HG03442 (cell line): Measurements from ENCODE around the gene GPC2.

Source experiments
- ATAC-seq: cut with Tn5 transposase; IDR thresholded peaks from one replicate; pipeline ENCODE4 v1.9.1; 2021; ENCODE audit warnings: mild to moderate bottlenecking, moderate library complexity; ENCODE audit not compliant: unreplicated experiment

Gene GPC2

DNA sequence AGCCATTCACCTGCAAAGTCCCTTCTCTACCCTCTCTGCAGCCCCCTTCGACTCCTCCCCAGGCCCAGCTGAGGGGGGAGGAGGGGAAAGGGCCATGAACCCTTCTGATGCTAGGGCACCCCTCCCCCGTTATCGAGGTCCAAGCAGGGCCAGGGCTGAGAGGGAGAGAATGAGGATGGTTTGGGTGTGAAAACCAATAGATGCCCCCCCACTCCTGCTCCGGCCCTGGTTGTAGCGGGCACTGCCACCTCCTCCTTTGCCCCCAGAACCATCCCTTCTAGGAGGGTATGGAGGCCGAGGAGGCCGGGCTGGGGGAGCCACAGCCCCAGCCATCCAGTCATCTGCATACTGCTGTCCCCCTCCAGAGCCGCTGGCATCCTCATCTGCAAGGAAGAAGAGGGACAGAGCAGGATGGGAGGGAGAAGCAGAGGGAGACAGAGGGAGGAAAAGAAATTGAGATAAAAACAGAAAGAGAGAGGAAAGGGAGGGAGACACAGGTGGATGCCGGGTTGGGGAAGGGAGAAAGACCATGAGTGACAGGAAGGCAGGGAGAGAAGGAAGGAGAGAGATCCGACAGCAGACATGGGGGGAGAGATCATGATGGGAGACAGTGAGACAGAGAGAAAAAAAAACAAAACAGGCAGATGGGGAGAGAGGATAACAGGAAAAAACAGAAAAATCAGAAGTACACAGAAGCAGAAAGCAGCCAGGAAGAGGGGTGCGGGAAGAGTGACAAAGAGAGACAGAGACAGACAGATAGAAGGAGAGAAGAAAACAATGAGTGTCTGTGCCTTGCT lies 6.9 kb downstream of the GPC2 start:
- no peak for ATAC-seq

DNA sequence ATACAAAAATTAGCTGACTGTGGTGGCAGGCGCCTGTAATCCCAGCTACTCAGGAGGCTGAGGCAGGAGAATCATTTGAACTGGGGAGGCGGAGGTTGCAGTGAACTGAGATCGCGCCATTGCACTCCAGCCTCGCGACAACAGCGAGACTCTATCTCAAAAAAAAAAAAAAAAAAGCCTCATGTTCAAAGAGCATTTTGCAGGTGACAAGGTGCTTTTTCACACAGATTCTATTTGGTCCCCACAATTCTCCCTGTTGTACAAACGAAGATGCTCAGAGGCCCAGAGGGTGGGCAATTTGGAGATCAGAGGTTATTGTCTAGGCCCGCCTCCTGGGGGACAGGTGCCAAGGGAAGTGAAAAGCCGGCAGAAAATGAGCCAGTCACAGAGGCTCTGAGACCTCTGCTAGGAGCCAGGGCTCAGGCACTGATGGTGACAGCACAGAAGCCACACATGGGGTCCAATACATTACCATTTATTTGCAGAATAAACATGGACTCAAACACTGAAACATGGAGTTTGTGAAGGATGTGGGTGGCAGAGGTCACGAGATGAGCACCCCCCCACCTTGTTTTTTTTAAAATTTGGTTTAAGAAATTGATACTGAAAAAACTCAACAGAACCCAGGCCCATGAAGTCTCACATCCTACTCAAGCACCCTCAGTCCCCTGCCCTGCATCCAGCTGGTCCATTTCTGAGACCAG lies 7.9 kb downstream of the GPC2 start:
- ATAC-seq, result no peak

DNA sequence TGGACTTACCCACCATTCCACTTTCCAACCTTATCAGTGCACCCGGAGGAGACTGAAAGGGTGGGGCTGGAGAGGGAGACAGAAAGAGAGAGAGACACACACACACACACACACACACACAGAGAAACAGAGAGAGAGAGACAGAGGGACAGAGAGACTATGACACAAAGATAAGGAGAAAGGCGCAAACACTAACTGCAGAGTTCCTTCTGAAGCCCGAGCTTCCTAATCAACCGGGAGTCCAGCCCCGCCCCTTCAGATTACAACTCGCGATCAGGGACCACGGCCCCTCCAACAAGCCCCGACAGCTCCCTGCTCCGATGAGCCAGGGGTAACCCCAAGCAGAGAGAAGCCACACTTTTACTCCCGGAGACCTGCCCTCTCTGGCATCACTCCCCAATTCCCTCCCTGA lies 9.3 kb downstream of the GPC2 start:
- no peak for ATAC-seq

DNA sequence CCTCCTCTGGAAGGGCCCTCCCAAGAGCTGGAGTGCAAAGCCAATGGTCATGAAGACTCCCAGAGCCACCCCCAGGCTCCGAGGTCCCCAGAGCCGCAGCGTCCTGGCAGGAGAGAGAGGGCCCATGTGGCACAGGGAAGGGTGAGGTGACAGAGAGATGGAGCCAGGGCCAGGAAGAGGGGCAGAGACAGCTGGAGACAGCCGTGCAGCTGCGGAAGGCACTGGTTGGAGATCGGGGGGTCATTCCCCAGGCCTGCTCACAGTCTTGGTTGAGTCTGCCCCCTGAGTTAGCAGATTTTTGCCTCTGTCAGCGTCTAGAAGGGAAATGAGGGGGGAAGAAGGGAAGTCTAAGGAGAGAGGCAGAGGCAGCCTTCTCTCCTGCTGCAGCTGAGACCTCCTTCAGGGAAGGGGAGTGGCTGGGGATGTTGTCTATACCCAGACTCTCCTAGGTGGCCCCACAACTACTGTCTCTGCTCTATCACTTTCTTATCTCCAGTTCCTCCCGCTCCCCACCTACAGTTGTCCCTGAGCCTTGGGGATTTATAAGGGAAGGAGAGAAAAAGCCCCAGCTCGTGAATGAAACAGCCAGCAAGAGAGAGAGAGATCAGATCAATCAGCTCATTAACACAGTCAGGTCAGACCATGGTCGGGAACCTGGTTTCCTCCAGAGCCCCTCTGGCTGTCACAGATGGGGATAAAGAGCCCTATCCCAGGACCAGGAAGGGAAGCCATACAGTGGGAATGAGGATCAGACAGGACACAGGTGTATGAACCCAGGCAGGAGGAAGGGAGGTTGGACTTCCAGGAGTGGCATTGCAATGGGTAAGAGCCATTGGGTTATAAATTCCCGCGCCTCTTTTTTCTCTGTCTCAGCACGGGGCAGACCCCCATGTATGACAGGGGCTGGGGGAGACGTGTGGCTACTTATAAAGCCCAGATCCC lies 9.9 kb downstream of the GPC2 start:
- no peak for ATAC-seq

DNA sequence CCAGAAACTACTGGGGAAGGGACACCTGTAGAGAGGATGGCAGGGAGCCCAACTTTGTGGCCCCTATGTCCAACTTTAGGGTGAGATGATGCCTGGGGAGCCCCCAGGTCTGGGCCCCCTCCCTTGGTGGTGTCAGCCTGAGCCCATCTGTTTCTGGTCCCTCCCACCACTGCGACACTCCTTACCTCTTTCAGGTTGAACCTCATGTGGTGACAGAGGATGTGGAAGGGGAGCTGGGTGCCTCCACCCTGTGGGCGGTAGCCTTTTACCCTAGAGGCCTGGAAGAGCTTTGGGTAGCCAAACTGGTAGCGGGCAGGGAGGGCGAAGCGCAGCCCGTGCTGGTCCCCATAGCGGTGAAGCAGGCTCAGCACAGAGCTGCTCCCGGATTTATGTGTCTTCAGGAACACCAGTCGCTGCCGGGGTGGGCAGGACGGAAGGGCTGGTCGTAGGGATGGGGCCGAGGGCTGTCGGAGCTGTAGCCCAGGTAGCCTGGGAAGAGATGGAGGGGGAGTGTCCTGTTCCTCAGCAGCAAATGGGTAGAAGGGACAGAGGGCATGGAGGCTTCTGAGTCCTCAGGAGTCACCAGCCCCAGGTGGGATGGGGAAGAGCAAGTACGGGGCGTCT lies 10.8 kb downstream of the GPC2 start:
- no peak for ATAC-seq

DNA sequence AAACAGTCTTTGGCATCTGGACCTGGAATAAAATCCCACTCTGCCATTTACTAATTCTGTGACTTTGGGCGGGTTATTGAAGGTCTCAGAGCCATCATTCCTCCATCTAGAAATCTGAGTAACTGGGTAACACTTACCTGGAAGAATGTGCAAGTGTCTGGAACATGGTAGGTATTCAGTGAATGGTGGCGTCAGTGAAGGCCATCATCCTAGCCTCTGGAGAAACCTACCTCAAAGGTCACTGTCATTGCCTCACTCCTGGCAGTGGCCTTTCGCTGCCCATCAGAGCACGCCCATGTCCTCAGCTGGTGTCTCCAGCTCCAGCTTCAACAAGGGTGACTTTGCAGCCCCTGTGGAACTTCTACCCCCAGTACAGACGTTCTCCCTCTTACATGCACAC lies 13.3 kb downstream of the GPC2 start:
- no peak for ATAC-seq

DNA sequence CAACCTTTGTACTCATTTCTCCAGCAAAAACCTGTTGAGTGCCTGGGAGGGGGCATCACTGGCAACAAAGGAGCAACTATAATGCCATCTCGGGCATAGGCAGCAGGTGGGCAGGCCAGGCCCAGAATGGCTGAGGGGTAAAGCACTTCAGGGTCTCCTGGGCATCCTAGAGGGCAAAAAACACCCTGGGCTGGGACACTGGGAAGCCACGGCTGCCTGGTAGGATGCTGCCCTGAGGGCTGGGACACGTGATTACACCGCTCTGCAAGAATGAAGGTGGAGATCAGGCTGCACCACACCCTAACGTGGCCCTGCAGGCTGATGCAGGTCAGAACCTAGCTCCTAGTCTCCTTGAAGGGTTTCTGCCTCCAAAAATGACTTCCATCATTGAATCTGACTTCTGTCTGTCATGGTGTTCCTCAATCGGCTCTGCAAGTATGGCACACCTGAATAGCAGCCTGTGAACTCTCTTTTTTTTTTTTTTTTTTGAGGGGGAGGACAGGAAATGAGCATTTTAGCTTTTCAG lies 14.1 kb downstream of the GPC2 start:
- no peak for ATAC-seq

DNA sequence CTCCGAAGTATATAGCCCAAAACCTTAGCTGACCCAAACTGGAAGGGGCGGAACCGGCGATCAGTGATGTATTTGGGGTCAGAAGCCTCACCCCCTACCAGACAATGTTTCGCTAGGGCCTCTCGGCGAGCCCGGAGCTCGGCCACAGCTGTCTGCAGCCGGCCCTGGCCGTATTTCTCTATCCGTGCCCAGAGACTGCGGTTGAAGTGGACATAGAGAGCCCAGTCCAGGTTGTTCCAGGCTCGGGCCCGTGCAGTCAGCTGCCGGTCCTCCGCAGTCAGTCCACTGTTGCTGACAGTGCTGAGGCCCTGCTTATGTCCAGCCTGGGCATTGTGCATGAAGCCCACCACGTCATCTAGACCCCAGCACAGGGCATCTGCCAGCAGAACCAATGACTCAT lies 17.1 kb downstream of the GPC2 start:
- no peak for ATAC-seq

DNA sequence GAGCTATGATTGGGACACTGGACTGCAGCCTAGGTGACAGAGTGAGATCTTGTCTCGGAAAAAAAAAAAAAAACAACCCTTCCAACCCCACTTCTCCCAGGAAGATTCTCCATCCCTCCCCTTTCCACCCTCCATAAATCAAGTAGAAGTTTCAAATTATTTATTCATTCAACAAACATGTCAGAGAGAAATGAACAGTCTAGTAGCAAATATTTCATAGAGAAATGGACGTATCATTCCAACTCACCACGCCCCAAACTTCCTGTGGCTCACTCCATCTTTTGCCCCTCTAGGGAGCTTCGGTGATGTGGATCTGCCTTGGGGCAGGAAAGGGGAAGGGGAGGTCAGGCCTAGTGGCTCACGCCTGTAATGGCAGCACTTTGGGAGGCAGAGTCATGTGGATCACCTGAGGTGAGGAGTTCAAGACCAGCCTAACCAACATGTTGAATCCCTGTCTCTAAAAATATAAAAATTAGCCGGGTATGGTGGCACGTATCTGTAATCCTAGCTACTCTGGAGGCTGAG lies 18.0 kb downstream of the GPC2 start:
- ATAC-seq, result no peak

DNA sequence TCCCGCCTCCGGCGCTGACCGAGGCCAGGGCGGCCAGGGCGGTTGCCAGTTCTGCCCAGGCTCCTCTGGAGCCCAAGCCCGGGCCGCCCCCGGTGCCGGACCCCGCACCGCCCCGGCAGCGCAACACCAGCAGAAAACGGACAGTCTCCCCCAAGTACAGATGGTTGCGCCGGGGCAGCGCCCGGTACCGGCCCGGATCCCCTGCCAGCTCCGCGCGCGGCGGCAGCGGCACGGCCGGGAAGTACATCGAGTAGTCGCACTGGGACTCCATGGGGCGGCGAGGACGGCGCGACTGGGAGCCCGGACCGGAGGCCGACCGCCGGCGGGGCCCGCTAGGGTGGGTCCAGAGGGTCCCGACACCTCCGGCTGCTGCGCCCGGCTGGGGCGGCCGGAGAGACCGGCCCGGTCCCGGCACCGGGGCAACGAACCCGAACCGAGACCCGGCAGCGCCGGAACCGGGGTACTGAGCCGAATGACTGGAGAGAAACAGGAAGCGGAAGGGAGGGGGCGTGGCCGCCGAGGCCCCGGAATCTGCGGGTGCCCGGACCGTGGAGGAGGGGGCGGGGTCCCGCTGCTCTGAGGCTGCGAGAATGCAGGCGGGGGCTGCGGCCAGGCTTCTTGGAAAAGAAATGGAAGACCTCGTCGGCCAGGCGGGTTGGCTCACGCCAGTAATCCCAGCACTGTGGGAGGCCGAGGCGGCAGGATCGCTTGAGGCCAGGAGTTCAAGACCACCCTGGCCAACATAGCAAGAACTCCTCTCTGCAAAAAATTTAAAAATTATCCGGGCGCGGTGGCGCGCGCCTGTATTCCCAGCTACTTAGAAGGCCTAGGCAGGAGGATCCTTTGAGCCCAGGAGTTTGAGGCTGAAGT lies 18.7 kb downstream of the GPC2 start, which contains the start of gene TRAPPC14:
Gene TRAPPC14, minus strand, starts transcription at position 495 of the 870 bp plus-strand sequence. Its CDS starts 224 bp downstream, at position 271.
- peak; percentile 71 for ATAC-seq

DNA sequence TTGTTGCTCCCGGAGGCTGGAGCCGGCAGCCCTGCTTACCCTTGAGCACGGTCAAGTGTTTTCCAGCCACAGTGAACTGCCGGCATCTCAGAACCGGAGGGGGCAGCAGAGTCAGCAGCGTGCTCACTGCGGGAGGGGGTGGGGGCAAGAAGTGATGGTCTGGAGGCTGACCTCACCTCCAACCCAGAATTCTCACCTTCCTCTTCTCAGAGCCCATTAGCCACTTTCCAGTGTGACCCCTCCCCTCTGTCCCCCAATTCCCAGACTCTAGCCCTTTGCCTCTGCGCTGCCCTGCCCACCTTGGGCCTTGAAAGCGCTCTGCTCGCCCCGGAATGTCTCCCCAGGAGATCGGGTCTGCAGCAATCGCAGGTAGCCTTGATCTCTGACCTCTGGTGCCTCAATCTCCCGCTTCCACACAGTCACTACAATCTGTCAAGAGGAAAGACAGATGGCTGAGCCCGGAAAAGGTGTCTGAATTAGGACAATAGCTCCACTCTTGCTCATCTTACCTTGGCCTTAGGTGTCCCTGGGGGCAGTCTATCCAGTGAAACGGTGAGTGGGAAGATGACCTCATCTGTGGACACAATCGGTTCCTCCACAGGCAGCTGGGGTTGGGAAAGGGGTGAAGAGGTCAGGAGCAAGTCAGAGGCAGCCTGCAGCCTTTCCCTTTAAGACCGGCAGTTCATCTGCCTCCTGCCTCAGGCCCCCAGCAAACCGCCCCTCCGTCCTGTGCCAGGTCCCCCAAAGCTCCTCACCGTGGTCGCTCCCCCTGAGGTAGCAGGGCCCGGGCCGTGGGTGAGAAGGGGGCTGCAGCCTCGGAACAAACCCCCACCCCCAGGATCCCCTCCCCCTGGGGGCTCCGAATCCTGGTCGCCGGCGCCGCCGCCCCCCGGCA lies 19.6 kb downstream of the GPC2 start:
- no peak for ATAC-seq

DNA sequence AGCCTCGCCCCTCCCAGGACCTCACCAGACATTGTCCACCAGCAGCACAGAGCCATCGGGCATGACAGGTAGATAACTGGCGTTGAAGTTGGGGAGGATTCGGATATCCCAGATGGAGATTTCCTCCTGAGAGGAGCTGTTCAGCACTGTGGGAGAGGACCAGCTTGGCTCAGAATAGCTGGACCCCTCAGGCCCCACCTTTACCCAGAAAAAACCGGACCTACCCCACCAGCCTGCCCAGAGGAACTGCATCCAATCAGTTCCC lies 20.2 kb downstream of the GPC2 start:
- ATAC-seq, result no peak

DNA sequence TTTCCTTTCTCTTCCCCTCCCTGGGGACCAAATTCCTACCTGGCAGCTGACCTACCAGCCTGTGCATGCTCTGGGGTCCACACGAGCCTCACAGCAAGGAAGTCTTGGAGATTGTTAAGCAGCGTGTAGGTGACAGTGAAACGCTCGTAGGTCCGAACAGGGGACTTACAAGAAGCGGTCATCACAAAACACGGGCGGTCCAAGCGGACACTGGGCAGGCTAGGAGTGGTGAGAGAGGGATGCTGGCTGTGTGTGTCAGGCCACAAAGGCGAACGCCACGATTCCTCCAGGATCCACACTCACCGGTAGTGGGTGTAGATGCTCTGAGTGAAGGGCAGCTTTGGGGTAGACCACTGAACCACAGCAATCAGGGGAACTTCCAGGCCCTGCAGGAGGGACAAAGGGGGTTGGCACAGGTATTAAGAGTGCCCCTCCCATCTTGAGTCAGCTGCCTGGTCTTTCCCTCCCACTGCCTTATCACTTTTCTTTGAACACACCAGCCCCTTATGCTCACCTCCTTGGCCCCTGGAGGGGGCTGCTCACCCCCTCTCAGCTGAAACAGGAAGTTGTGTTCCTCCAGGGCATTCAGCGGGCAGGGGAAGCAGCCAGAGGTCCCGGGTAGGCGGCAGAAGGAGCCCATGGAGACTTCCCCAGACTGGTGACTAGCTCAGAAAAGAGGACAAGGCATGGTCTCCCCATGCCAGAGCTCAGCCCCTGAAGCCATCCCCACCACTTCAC lies 20.7 kb downstream of the GPC2 start:
- no peak for ATAC-seq

DNA sequence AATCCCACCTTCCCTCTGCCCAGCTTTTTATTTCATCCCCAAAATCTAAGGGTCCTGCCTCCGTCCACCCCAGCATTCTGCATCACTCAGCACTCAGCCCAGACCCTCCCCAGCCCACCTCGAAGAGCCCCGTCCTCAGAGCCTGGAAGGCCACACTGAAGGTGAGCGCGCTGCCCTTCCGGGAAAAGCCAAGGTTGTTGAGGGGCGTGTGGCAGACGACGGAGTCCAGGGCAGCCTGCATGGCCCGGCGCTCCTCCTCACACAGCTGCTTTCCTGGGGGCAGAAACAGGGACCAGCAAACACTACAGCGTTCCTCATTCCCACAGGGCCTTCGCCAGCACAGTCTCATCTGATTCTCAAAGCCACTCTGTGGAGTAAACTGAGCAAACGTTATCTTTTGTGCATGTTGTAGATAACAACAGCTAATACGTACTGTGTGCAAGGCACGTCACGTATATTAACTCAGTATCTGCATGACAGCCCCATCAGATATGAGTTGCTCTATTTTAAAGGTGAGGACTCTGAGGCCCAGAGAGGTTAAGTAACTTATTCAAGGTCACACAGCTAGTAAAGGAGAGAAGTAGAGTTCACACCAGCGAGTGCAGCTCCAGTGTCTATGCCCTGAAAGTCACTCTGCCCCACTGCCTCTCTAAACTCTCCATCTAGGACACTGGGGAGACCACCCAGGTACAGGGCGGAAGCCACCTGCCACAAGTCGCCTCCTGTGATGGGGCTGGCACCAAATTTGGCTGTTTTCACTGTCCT lies 21.4 kb downstream of the GPC2 start:
- no peak for ATAC-seq

DNA sequence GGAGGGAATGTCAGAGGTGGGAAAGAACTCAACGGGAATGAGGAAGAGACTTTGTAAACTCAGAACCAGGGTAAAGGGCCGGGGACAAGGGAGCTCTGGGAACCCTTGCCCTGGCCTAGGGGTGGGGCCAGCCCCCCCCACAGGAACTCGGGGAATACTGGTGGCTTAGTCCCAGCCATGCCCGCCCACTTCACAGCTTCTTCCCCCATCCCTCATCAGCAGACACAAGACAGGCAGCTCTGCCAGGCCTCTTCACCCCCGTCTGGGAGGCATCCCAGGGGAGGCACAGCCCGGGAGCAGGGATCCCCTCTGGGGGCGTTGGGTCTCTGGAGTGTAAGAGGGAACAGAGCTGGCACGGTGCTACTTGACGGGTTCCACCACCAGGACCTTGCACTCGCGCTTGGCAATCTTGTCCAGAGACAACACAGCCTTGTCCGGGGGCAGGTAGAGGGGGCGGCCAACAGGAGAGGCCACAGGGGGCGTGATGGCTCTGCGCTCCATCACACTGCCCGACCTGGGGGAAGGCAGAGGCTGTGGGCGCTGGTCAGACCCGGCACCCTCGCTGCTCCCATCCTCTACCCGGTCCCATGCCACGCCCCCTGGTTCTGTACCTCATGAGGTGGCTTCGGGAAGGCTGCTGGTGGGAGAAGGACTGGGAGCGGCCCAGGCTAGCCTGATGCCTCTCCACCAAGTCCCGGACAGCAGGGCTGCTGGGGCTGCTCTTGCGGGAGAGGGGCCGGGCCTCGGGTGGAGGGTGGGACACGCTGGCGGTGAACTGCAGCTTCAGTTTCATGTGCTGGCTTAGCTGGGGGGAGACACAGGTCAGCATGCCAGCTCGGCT lies 22.3 kb downstream of the GPC2 start:
- no peak for ATAC-seq
